HepG2 (cell line): Measurements from ENCODE around the gene IRAK1BP1.

ENCODE experiments used
- CEBPB ChIP-seq: IDR thresholded peaks from 2 replicates; pipeline ENCODE4 v1.6.1; 2011; ENCODE audit warnings: low read depth, low read length, improper control_type of control experiment, borderline replicate concordance
- EZH2 ChIP-seq: conservative IDR thresholded peaks from 2 replicates; pipeline ENCODE4 v1.6.1; 2012; ENCODE audit warnings: mild to moderate bottlenecking, low read depth, low read length, moderate library complexity
- NR2C2 ChIP-seq: sonication (generic); formaldehyde crosslinking; IDR thresholded peaks from 2 replicates; pipeline ENCODE4 v1.4.0; 2020; ENCODE audit warnings: missing genetic modification reagents, mild to moderate bottlenecking, moderate library complexity, borderline replicate concordance
- POLR2AphosphoS5 ChIP-seq: IDR thresholded peaks from 2 replicates; pipeline ENCODE4 v1.6.1; 2012; ENCODE audit warnings: low read depth, low read length
- SP5 ChIP-seq: IDR thresholded peaks from 2 replicates; pipeline ENCODE4 v1.6.1; 2016; ENCODE audit warnings: low read depth, borderline replicate concordance
- ZBTB21 ChIP-seq: sonication (generic); formaldehyde crosslinking; IDR thresholded peaks from 2 replicates; pipeline ENCODE4 v1.4.0; 2020; ENCODE audit warnings: missing genetic modification reagents
- ZFX ChIP-seq: sonication (generic); formaldehyde crosslinking; IDR thresholded peaks from 2 replicates; pipeline ENCODE4 v1.4.0; 2020; ENCODE audit warnings: mild to moderate bottlenecking, low read depth, missing genetic modification reagents, moderate library complexity
- TF ChIP-seq, protein P1 (sequence below): sonication (generic); formaldehyde crosslinking; IDR thresholded peaks from 2 replicates; pipeline ENCODE4 v1.9.0; 2021; ENCODE audit warnings: missing genetic modification reagents, borderline replicate concordance
- TF ChIP-seq, protein P2 (sequence below): sonication (generic); formaldehyde crosslinking; IDR thresholded peaks from 2 replicates; pipeline ENCODE4 v1.5.0; 2020; ENCODE audit warnings: mild to moderate bottlenecking, missing genetic modification reagents, moderate library complexity

DNA sequence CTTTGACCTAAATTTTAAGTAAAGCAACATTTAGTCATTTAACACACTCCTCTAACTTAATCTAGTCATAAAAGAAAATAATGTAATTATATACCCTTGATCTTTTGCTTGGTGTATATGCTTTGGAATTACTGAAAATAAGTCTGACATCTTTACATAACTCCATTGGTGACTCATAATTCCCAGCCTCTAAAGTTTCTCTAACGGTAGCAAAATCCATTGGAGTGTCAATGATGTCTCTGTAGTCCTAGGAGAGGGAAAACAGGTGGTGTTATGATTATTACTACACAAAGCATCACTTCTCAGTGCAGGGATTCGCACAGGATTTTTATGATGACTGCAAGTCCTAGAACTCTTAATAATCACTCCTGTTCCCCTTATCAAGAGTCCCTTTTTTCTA is 80.2 kb downstream of the IRAK1BP1 start:
- TF ChIP-seq POLR2AphosphoS5 (no peak), SP5 (CRISPR knock-in tag) (no peak), NR2C2 (no peak), ZFX (CRISPR knock-in tag) (no peak), CEBPB (no peak), EZH2 (no peak), ZBTB21 (CRISPR knock-in tag) (no peak)
- TF ChIP-seq, protein P1, sequence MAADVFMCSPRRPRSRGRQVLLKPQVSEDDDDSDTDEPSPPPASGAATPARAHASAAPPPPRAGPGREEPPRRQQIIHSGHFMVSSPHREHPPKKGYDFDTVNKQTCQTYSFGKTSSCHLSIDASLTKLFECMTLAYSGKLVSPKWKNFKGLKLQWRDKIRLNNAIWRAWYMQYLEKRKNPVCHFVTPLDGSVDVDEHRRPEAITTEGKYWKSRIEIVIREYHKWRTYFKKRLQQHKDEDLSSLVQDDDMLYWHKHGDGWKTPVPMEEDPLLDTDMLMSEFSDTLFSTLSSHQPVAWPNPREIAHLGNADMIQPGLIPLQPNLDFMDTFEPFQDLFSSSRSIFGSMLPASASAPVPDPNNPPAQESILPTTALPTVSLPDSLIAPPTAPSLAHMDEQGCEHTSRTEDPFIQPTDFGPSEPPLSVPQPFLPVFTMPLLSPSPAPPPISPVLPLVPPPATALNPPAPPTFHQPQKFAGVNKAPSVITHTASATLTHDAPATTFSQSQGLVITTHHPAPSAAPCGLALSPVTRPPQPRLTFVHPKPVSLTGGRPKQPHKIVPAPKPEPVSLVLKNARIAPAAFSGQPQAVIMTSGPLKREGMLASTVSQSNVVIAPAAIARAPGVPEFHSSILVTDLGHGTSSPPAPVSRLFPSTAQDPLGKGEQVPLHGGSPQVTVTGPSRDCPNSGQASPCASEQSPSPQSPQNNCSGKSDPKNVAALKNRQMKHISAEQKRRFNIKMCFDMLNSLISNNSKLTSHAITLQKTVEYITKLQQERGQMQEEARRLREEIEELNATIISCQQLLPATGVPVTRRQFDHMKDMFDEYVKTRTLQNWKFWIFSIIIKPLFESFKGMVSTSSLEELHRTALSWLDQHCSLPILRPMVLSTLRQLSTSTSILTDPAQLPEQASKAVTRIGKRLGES (CRISPR knock-in tag): no peak
- TF ChIP-seq, protein P2, sequence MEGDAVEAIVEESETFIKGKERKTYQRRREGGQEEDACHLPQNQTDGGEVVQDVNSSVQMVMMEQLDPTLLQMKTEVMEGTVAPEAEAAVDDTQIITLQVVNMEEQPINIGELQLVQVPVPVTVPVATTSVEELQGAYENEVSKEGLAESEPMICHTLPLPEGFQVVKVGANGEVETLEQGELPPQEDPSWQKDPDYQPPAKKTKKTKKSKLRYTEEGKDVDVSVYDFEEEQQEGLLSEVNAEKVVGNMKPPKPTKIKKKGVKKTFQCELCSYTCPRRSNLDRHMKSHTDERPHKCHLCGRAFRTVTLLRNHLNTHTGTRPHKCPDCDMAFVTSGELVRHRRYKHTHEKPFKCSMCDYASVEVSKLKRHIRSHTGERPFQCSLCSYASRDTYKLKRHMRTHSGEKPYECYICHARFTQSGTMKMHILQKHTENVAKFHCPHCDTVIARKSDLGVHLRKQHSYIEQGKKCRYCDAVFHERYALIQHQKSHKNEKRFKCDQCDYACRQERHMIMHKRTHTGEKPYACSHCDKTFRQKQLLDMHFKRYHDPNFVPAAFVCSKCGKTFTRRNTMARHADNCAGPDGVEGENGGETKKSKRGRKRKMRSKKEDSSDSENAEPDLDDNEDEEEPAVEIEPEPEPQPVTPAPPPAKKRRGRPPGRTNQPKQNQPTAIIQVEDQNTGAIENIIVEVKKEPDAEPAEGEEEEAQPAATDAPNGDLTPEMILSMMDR: no peak
